ENCODE data around the gene HINFP.
A peak's percentile ranks its signal among the peaks of the same experiment; 100 is the strongest.
"Not testable (repeated sequence)": the region's sequence is repeated elsewhere in the genome, so short reads cannot be mapped to it uniquely, and the experiment has no call there.

The HINFP gene

GRCh38 chr11:119118946-119119345 lies 2.4 kb upstream of the HINFP start:
- DNase-seq (ENCODE audit: low read depth) = no peak
- TF ChIP-seq CTCF (conservative IDR thresholded peaks at IDR 0.05; ENCODE audit: low read depth, low read length) = no peak
- H3K4me3 ChIP-seq (ENCODE audit: low read length) = no peak overlapping the region

- no peak for TF ChIP-seq CTCF (conservative IDR thresholded peaks at IDR 0.05; ENCODE audit: low read depth, low read length)
- no peak for DNase-seq (ENCODE audit: low read depth)
- peak overlapping the region; percentile 26 for H3K4me3 ChIP-seq (ENCODE audit: low read length)
Observed at GRCh38 chr11:119120639-119121007, 757 bp upstream of the HINFP start.

- TF ChIP-seq CTCF (conservative IDR thresholded peaks at IDR 0.05; ENCODE audit: low read depth, low read length) = no peak
- DNase-seq (ENCODE audit: low read depth) = no peak
- peak overlapping the region; percentile 88 for H3K4me3 ChIP-seq (ENCODE audit: low read length)
Observed at GRCh38 chr11:119121811-119122124, 388 bp downstream of the HINFP start.

- H3K4me3 ChIP-seq (ENCODE audit: low read length) = no peak overlapping the region
- no peak for TF ChIP-seq CTCF (conservative IDR thresholded peaks at IDR 0.05; ENCODE audit: low read depth, low read length)
- DNase-seq (ENCODE audit: low read depth) = no peak
Observed at GRCh38 chr11:119125821-119126220, 4.4 kb downstream of the HINFP start.

GRCh38 chr11:119126675-119127268 lies 5.4 kb downstream of the HINFP start:
- no peak overlapping the region for H3K4me3 ChIP-seq (ENCODE audit: low read length)
- TF ChIP-seq CTCF (conservative IDR thresholded peaks at IDR 0.05; ENCODE audit: low read depth, low read length) = no peak
- DNase-seq (ENCODE audit: low read depth) = no peak

GRCh38 chr11:119130662-119131061 lies 9.3 kb downstream of the HINFP start:
- DNase-seq (ENCODE audit: low read depth) = no peak
- H3K4me3 ChIP-seq (ENCODE audit: low read length) = no peak overlapping the region
- no peak for TF ChIP-seq CTCF (conservative IDR thresholded peaks at IDR 0.05; ENCODE audit: low read depth, low read length)

GRCh38 chr11:119134389-119134978 lies 13.1 kb downstream of the HINFP start:
- H3K4me3 ChIP-seq (ENCODE audit: low read length) = no peak overlapping the region
- TF ChIP-seq CTCF (conservative IDR thresholded peaks at IDR 0.05; ENCODE audit: low read depth, low read length) = peak; percentile 79
- DNase-seq (ENCODE audit: low read depth) = no peak

GRCh38 chr11:119139276-119139675 lies 17.9 kb downstream of the HINFP start:
- not testable (repeated sequence) for H3K4me3 ChIP-seq (ENCODE audit: low read length); DNase-seq (ENCODE audit: low read depth)

All from retinal pigment epithelial cell (primary cell).